NCI-H510A (cell line): ENCODE data around the gene KLRC3.
"Not testable (repeated sequence)": the region's sequence is repeated elsewhere in the genome, so short reads cannot be mapped to it uniquely, and the experiment has no call there.

ENCODE experiments used
- DNase-seq: peaks from one replicate; lab custom pipeline; 2025; lab: John Stamatoyannopoulos, UW

Gene KLRC3

GRCh38 chr12:10400829-10401228, 19.6 kb downstream of the KLRC3 start:
- no peak for DNase-seq

GRCh38 chr12:10398168-10398567, 22.2 kb downstream of the KLRC3 start:
- no peak for DNase-seq

GRCh38 chr12:10397296-10397695, 23.1 kb downstream of the KLRC3 start:
- no peak for DNase-seq

- not testable (repeated sequence) for DNase-seq
Measured at GRCh38 chr12:10396176-10396575, 24.2 kb downstream of the KLRC3 start.

- peak; percentile 13 for DNase-seq
Measured at GRCh38 chr12:10395390-10395998, 24.9 kb downstream of the KLRC3 start.

- DNase-seq, result not testable (repeated sequence)
Measured at GRCh38 chr12:10394531-10395152, 25.8 kb downstream of the KLRC3 start.

GRCh38 chr12:10393291-10393690, 27.1 kb downstream of the KLRC3 start:
- DNase-seq, result no peak

- DNase-seq, result no peak
Measured at GRCh38 chr12:10392394-10392930, 27.9 kb downstream of the KLRC3 start.

- not testable (repeated sequence) for DNase-seq
Measured at GRCh38 chr12:10390991-10391390, 29.4 kb downstream of the KLRC3 start.

- no peak for DNase-seq
Measured at GRCh38 chr12:10389904-10390303, 30.5 kb downstream of the KLRC3 start, which contains the start of gene KLRK1. KLRK1 (minus strand) TSS chr12:10390041; CDS start chr12:10388810, 1,231 bp downstream.

- no peak for DNase-seq
Measured at GRCh38 chr12:10388624-10389413, 31.6 kb downstream of the KLRC3 start.

GRCh38 chr12:10387498-10387897, 32.9 kb downstream of the KLRC3 start:
- not testable (repeated sequence) for DNase-seq

GRCh38 chr12:10386857-10387256, 33.5 kb downstream of the KLRC3 start:
- DNase-seq, result no peak

GRCh38 chr12:10385166-10385613, 35.2 kb downstream of the KLRC3 start:
- DNase-seq, result no peak

GRCh38 chr12:10384191-10384590, 36.2 kb downstream of the KLRC3 start:
- DNase-seq, result no peak

- no peak for DNase-seq
Measured at GRCh38 chr12:10381928-10382628, 38.3 kb downstream of the KLRC3 start.

- DNase-seq, result not testable (repeated sequence)
Measured at GRCh38 chr12:10378737-10379136, 41.7 kb downstream of the KLRC3 start.

- no peak for DNase-seq
Measured at GRCh38 chr12:10374624-10375018, 45.8 kb downstream of the KLRC3 start.

- DNase-seq, result no peak
Measured at GRCh38 chr12:10372559-10372958, 47.8 kb downstream of the KLRC3 start.

GRCh38 chr12:10371893-10372535, 48.4 kb downstream of the KLRC3 start:
- DNase-seq, result not testable (repeated sequence)
